Activated T-helper 1 cell treated with Interleukin-2 at 50 U/mL for 16 hours (primary cell): Measurements from ENCODE around the gene TSPAN17.
A peak's percentile ranks its signal among the peaks of the same experiment; 100 is the strongest.

ENCODE experiments used
- DNase-seq: peaks from one replicate; pipeline ENCODE4 v3.0.0-alpha.2; 2020; ENCODE audit warnings: low read depth

TSPAN17 gene

DNA sequence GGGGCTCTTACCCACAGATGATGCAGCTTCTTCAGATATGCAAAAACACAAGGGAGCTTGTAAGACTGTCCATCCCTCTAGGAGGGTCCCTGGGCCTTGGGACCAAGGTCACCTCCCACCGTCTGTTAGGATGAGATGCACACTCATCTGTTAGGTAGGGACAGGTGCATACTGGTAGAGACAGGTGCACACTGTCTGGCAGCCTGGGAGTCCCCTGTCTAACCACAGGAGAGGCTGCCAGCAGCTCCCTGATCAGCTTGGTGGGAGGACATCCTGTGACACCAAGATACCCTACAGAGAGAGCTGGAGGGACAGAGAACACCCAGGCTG is 13.2 kb downstream of the TSPAN17 start:
- DNase-seq: no peak

- DNase-seq: peak; percentile 62
Observed at GRCh38 chr5:176660860-176661641, 13.8 kb downstream of the TSPAN17 start.

GRCh38 chr5:176661676-176662075 is 14.4 kb downstream of the TSPAN17 start:
- DNase-seq: no peak

DNA sequence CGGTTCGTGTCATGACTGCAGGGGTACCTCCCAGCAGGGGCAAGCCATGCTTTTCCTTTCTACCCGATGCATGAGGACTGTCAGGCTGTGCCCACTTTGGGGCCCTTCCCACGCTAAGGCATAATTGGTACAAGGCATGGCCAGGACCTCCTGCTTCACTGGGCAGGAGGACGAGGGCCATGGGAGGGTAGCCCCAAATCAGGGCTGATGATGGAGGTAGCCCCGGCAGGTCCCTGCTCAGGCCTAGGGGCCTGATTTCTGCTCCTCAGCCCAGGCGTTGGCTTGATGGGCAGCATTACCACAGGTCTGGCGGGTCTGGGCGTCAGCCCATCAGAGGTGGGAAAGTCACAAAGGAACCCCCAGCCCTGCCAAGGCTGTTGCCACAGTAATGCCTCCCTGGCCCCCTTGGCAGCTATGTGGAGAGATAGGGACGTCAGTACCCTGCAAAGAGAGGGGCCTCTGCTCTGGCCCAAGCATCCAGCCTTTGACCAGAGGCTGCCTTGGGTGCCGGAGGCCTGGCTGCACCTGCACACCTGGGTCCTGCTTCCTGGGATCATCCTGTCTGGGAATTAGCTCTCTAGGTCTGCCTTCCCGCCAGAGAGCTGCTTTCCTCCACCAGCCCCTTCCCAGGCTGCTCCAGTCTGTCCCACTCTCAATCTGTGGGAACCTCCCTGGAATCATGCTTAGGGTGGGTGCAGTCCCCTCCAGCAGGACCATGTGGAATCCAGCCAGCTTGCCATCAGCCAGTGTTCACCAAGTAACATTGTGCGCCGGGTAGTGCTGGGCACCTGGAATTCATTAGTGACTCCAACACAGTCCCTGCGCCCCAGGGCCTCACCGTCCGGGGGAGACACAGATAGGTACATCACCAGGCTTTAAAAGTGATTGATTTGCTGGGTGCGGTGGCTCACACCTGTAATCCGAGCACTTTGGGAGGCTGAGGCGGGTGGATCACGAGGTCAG is 15.4 kb downstream of the TSPAN17 start:
- no peak for DNase-seq

GRCh38 chr5:176663566-176663965 is 16.3 kb downstream of the TSPAN17 start:
- DNase-seq: no peak

DNA sequence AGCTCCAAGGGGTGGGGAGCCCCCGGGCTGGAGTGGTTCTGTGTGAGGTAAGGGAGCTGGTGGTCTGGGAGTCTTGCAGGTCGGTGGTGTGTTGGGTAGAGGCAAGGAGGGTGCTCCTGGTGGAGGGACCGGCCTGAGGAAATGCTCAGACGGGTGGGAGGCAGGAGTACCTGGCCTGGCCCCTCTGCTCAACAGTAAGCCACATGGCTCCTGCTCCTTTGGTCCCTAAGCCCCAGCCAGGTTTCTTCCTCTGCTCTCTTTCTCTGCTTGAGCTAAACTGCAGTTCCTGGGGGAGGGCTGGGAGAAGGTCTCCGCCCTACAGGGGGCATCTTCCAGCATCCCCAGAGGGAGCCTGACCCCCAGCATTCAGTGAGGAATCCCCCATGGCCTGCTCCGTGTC is 17.2 kb downstream of the TSPAN17 start:
- no peak for DNase-seq

DNA sequence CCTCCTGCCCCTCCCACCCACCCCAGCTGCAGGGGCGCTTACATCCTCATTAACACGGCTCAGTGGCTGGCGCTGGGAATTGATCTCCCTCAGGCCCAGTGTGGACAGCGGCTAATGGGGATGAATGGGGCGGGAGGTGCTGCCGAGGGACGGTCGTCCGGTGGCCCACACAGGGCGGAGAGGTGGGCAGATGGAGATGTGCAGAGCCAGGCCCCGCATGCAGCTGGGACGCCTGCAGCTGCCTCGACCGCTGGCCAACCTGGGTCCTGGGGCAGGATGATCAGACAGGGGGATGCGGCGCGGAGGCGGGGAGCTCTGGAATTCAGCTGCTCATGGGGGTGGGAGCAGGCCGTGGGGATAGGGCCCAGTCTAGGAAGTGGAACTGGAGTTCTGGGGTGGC is 17.6 kb downstream of the TSPAN17 start:
- no peak for DNase-seq

DNA sequence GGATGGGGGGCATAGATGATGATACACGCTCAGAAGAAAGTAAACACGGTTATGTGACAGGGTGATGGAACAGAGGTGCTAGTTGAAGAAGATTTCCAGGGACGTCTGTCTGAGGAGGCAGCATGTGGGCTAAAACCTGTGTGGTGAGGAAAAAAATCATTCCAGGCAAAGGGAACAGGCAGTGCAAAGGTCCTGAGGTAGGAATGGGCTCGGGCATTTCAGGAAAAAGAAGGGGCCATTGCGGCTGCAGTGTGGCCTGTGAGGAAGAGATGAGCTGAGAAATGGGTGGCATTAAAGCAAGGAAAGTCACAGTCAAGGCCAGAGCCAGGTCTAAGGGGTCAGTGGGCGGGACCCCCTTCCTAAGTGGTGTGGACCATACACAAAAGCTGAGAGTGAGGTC is 18.2 kb downstream of the TSPAN17 start:
- no peak for DNase-seq

GRCh38 chr5:176667637-176668036 is 20.4 kb downstream of the TSPAN17 start:
- DNase-seq: no peak

DNA sequence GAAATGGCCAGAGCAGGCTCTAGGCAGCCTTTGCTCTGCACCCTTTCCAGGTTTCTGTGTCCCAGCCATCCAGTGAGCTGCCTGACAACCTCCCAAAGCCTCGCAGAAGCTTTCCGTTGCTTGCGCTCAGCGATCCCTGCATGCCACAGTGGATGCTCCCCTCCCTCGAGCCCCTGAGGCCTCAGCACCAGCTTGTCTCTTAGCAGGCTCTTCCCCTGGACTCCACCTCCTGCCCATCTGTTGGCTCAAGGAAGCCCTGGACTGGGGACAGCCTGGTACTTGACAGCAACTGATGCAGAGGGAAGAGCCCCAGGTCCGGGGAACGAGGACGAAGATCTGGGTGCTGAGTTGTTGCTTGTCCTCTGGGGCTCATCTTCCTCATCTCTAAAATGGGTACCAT is 23.2 kb downstream of the TSPAN17 start:
- no peak for DNase-seq

GRCh38 chr5:176671399-176671798 is 24.1 kb downstream of the TSPAN17 start:
- no peak for DNase-seq

DNA sequence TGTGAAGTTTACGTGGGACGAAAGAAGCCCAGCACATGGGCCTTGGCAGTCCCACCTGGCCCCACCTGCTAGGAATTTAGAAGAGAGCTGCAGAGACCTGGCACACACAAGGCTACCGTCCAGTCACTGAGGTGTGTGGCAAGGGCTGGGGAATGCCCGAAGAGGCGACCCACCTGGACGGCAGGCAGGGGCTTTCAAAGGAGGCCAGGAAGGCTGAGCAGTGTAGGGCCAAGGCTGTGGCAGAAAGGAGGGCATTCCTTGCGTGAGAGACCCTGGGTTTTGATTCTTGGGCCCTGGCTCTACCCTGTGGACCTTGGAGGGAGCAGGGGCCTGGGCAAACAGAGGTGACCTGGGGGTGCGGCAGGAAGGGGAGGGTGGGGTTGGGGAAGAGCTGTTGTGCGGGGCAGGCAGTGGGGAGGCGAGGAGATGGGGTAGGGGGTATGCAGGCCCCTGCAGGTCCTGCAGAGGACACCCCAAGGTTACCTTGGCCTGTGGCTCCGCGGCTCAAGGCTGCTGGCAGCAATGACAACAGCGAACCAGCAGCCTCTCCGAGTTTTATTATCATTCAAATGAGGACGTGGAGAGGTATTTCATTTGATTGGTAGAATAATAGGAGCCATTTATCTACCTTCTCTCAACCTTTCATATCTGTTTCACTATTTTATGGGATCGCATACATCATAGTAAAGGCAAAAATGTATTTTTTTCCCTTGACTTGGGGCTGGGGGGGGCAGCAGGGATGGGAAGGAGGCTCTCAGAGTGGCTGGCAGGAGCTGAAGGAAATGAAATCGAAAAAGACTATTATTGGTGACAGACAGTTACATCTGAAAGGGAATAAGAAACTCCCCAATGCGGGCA is 24.8 kb downstream of the TSPAN17 start:
- no peak for DNase-seq

- DNase-seq: no peak
Observed at GRCh38 chr5:176673651-176674583, 26.6 kb downstream of the TSPAN17 start.

- DNase-seq: no peak
Observed at GRCh38 chr5:176674799-176675198, 27.5 kb downstream of the TSPAN17 start.

GRCh38 chr5:176675676-176676360 is 28.5 kb downstream of the TSPAN17 start:
- no peak for DNase-seq

DNA sequence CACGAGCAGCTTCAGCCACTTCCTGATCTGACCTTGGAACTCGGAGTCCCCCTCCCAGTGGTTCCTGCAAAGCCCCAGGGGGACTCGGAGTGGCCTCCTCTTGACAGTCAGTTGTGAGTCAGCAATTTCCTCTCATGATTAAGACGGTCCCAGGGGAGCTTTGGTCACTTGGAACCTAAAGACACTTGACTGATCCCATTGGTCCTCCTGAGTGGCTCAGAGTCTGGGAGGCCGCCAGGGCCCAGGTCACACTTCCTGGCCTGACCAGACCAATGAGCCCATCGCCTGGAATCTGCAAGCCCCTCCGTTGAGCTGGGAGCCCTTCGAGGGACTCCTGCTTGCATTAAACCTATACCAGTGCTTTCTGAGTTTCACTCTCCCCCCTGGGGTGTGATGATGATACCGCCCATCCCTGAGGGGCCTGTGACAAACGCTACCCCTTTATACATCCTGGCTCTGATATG is 29.1 kb downstream of the TSPAN17 start:
- DNase-seq: no peak

GRCh38 chr5:176677209-176677939 is 30.1 kb downstream of the TSPAN17 start:
- no peak for DNase-seq

DNA sequence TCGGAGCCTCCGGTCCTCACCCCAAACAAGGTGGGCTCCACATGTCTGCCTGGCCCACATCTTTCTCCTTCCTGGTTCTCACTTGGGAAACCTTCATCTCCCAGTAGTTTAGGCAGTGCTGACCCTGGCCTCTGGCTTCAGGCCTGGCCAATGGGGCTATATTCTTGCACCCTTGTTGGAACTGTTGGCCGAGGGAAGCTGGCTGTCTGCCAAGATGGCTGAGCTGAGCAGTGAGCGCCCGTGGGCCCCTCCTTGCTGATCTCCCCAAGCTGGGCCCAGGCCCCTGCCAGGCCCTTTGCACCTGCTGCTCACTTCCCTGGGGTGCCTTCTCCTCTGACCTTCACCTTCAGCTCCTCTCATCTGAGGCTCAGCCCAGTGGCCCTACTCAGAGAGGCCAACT is 31.3 kb downstream of the TSPAN17 start:
- DNase-seq: no peak

DNA sequence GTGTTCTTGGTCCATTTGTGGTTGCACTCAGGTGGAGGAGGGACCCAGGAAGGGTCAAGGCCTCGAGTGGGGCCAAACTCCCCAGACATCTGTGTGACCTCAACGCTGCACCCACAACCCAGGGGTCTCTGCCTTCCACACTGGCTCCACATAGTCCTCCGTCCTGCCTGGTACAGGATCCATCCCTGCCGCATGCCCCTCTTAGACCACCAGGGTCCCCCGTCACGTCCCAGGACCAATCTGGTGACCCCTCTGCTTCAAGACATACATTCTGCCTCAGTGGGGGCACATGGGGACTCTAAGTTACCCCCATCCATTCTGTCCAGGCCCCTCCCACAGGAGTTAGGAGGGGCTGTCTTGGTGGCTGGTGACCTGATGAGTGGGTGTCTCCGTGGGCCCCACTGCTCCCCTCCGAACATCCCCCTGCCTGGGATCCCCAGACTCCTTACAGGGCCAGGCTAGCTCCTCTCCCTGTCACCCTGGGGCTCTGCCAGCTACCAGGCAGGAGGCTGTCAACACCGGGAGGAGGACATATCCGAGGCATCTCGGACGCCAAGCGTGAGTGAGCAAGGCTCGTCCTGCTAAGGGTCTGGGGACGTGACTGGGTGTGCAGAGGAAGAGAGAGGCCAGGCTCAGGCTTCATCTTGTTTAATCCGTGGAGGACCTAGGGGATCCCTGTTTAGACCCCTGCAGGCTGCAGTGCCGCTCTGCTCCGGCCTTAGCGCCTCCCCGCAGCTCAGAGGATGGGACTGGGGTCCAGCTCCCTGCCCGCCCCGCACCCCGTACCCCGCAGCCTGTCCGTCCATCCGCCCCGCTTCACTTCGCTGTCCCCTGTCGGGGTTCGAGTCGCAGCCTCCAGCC is 32.3 kb downstream of the TSPAN17 start:
- DNase-seq: no peak
